Epithelial cell of proximal tubule (primary cell): ENCODE measurements around the gene TRIM63. TPM values are rescaled to one million over a fixed set of nuclear protein-coding genes. Genes with fewer than 3 reads are reported as not detected.

Experiments used
- DNase-seq: peaks from one replicate; pipeline ENCODE4 v3.0.0-alpha.2; 2011; ENCODE audit warnings: low read depth
- H3K4me3 ChIP-seq: 2 replicates; pipeline ENCODE4 v1.5.1; 2011; ENCODE audit warnings: low read depth, mild to moderate bottlenecking, low read length
- total RNA-seq: library from RNA; depleted of rRNA; stranded (reverse); fragments of >200 nt; gene quantifications from 2 replicates; pipeline ENCODE4 v1.2.3, GENCODE V29; 2015
- TF ChIP-seq, protein P1 (sequence below): conservative IDR thresholded peaks from 2 replicates; pipeline ENCODE4 v1.5.1; 2012; ENCODE audit warnings: low read depth, mild to moderate bottlenecking, low read length

The TRIM63 gene
- total RNA-seq, 1 donor from 2014 or later = not detected

DNA sequence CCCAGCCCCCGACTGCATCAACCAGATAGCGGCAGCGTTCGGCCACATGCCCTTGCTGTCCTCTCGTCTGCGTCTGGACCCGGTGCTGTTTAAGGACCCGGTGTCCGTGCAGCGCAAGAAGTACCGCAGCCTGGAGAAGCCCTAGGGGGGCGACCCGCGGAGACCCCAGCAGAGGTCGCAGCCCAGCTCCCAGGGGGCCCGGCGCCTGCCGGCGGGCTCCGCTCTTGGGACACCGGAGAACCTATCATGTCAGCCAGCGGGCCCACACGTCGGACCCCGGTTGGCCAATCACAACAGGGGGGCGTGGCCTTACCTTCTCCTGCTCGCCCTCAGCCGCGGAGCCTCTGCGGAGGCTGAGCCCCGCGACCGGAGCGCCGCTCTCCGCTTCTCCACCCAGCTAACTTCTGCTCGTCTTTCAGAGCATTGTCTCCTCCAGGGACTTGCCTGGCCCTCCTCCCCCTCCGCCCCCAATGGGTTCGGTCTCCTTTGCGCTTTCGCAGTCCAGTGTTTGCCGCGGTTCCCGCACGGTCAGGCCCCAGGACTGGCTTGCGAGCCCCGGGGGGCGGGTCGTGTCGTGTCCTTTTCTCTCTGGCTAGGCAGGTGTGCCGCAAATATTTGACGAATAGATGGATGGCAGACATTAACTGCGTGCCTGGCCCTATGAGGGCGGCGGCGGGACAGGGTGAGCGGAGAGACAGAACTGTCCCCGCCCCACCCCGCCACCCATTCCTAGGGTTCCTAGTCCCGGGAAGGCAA is 32.0 kb downstream of the TRIM63 start:
- TF ChIP-seq, protein P1, sequence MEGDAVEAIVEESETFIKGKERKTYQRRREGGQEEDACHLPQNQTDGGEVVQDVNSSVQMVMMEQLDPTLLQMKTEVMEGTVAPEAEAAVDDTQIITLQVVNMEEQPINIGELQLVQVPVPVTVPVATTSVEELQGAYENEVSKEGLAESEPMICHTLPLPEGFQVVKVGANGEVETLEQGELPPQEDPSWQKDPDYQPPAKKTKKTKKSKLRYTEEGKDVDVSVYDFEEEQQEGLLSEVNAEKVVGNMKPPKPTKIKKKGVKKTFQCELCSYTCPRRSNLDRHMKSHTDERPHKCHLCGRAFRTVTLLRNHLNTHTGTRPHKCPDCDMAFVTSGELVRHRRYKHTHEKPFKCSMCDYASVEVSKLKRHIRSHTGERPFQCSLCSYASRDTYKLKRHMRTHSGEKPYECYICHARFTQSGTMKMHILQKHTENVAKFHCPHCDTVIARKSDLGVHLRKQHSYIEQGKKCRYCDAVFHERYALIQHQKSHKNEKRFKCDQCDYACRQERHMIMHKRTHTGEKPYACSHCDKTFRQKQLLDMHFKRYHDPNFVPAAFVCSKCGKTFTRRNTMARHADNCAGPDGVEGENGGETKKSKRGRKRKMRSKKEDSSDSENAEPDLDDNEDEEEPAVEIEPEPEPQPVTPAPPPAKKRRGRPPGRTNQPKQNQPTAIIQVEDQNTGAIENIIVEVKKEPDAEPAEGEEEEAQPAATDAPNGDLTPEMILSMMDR = no peak
- peak; percentile 25 for DNase-seq

DNA sequence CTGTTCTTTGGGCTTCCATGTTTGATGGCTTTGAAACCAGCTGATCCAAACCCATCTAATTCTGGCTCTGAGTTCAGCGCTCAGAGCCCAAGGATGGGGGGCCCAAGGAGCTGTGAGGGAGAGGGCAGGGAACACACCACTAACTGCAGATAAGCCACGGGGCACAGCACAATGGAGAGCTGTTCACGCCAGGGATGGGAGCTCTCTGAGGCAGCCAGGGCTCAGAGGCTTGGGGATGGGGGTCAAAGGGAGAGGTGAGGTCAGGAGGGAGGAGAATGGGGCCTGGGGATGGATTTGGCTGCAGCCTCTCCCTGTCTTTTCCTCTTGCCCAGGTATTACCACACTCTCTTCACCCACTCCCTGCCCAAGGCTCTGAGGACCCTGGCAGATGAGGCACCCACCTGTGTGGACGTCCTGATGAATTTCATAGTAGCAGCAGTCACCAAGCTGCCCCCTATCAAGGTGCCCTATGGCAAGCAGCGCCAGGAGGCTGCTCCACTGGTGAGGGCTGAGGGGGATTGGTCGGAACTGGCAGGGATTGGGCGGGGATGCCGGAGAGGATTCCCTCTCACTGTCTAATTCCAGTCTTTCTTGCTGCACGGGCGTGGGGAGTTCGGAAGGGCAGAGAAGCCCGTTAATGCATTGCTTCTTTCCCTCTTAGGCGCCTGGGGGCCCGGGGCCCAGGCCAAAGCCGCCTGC is 32.8 kb downstream of the TRIM63 start:
- DNase-seq = no peak
- TF ChIP-seq, protein P1 = no peak

More for the DNA sequence above, 32.0 kb downstream of the TRIM63 start:
- H3K4me3 ChIP-seq = peak overlapping the region; percentile 76

DNA sequence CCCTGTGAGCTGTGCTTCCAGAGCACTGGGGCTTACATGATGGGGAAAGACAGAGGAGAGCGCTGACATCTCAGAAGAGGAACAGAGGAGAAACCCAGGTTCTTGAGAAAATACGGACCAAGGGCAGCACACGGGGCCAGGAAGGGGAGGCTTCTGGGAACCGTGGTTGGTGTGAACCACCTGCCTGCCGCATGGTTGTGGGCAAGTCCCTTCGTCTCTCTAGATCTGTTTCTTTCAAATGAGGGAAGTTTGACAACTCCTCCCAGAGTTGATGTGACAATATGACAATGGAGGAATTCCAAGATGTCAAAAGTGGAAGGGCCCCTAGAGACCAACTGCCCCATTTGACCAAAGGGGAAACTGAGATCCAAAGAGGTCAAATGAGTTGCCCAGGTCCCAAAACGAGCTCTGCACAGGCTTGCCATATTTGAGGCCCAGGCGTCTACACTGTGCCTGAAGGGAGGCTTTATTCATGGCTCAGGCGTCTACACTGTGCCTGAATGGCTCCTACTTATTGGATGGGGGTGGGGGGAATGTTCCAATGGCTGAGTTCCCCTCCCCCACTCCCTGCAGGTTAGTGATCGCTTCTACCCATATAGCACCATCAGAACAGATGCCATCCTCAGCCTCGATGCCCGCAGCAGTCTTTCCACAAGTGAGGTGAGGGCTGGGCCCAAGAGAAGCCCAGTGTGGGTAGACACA is 34.6 kb downstream of the TRIM63 start:
- DNase-seq = no peak
- TF ChIP-seq, protein P1 = no peak
- no peak overlapping the region for H3K4me3 ChIP-seq

More for the DNA sequence above, 32.8 kb downstream of the TRIM63 start:
- H3K4me3 ChIP-seq = peak overlapping the region; percentile 76

DNA sequence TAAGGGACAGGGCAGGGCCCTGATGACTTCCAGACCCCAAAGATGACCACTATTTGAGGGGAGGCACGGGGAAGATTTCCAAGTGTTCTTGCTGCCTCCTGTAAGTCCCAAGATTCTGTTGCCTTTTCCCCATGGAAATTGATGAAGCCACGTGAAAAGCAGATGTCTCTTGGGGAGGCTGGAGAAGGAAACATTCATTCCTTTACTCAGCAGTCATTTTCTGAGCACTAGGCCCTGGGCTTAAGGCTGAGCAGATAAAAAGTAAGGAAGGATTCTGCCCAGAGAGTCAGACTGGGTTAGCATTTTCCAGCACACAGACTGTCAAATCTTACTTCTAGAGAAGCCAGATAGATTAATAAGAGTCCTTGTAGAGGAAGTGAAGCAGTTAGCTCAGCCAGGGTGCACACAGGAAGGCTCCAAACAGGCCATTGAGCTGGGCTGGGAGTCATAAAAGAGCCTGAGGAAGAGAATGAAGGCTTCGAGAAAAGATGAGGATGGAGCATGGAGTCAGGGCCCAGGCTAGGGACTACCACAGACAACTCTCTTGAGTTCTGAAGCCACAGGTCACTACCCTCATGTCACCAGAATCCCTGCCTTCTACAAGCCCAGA is 35.7 kb downstream of the TRIM63 start:
- H3K4me3 ChIP-seq = no peak overlapping the region
- DNase-seq = no peak
- TF ChIP-seq, protein P1 = no peak

DNA sequence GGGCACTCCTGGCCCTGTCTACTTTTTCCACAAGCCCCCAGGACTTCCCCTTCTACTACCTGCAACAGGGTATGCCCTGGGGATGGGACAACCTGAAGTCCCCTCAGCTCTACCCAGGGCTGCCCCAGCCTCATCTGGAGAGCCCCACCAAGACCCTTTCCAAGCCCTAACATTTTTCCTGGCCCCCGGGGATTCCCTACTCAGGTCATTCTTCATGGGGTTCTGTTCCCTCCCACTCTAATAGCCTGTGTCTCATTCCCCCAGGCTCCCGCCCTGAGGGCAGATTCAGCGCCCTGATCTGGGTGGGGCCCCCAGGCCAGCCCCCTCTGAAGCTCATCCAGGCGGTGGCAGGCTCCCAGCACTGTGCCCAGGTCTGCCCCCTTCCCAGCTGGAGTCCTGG is 36.2 kb downstream of the TRIM63 start:
- DNase-seq = no peak
- no peak overlapping the region for H3K4me3 ChIP-seq
- TF ChIP-seq, protein P1 = no peak

DNA sequence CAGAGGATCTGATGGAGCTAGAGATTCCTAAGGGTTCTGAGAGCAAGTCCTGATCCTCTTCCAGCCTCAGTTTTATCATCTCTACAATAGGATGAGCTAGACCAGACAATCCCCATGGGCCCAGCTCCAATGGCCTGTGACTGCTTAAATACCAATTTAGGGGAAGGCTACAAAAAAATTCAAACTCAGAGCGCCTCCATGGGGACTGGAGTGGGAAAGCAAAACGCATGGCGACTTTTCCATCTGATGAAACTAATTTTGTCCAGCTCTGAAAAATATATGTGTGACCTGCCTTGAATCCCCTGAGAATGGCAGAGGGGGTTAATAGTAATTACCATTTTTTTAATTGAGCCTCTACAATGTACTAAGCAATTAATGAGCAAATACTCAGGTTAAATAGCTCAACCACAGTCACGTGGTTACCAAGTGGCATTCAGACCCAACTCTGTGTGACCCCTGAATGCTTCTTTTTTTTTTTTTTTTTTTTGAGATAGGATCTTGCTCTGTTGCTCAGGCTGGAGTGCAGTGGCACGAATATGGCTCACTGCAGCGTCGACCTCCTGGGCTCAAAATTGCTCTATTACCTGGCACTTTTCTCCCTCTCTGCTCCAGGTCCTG is 37.5 kb downstream of the TRIM63 start:
- no peak overlapping the region for H3K4me3 ChIP-seq
- TF ChIP-seq, protein P1 = no peak
- DNase-seq = no peak
